Endothelial cell of umbilical vein (primary cell): ENCODE results near the gene MBD4. TPM values are rescaled to one million over a fixed set of nuclear protein-coding genes. Genes with fewer than 3 reads are reported as not detected.

Experiments used
- BruUV-seq: library from RNA; stranded (reverse); fragments of 400-500 nt; replicated peaks from 2 replicates; lab custom pipeline; 2021; lab: Mats Ljungman, UMichigan
- CTCF ChIA-PET: fragments of 300-600, 350-600 bp; sonication (Branson Sonifier 250); formaldehyde crosslinking; loops from one replicate; lab custom pipeline; 2021; ENCODE audit warnings: antibody characterized with exemption, inconsistent platforms; lab: Charles Lee
- POLR2A ChIA-PET: fragments of 300-600, 350-600 bp; sonication (Branson Sonifier 250); formaldehyde crosslinking; loops from one replicate; lab custom pipeline; 2021; ENCODE audit warnings: antibody characterized with exemption, inconsistent platforms; lab: Charles Lee
- DNase-seq: peaks from one replicate; pipeline ENCODE4 v3.0.0-alpha.2; 2011; ENCODE audit warnings: low read depth, low spot score
- FAIRE-seq: peaks from 2 replicates; lab custom pipeline; 2011; peaks lifted over from hg19 to GRCh38; lab: Jason Lieb, UNC
- H2AFZ ChIP-seq: 2 replicates; pipeline ENCODE4 v1.6.0; 2012; ENCODE audit warnings: low read depth, low read length, control low read depth, inconsistent platforms
- H3K27ac ChIP-seq: 2 replicates; pipeline ENCODE4 v1.5.1; 2011; ENCODE audit warnings: low read depth, mild to moderate bottlenecking, control low read depth, low read length, moderate library complexity; ENCODE audit not compliant: insufficient read depth
- H3K27me3 ChIP-seq, 2 experiments: 2 replicates each; pipeline versions ENCODE4 v1.6.0 to v1.6.1; 2011; ENCODE audit warnings: low read length in 2 of 2, mixed read lengths in 1 of 2; ENCODE audit not compliant: control insufficient read depth in 2 of 2, insufficient read depth in 2 of 2
- H3K36me3 ChIP-seq, 2 experiments: 2 replicates in 1 of 2; 3 replicates in 1 of 2; pipeline ENCODE4 v1.5.1; 2011; ENCODE audit warnings: low read length in 2 of 2, mild to moderate bottlenecking in 1 of 2, moderate library complexity in 1 of 2; ENCODE audit not compliant: control insufficient read depth in 2 of 2, insufficient read depth in 2 of 2; ENCODE audit errors: extremely low read depth in 1 of 2
- H3K4me1 ChIP-seq: 3 replicates; pipeline ENCODE4 v1.5.1; 2011; ENCODE audit warnings: mild to moderate bottlenecking, low read length; ENCODE audit not compliant: control insufficient read depth, insufficient read depth; ENCODE audit errors: extremely low read depth
- H3K4me2 ChIP-seq: 2 replicates; pipeline ENCODE4 v1.6.1; 2011; ENCODE audit warnings: low read length, control low read depth, mixed read lengths; ENCODE audit not compliant: insufficient read depth
- H3K4me3 ChIP-seq, 3 experiments: fragments of 200-600 bp in 1 of 3; sonication (generic), shearing (Covaris generic) in 1 of 3; replicated peaks in 1 of 3; 2 replicates each; pipeline ENCODE4 v1.5.1; 2011 to 2016; ENCODE audit warnings: control low read depth in 3 of 3, low read length in 3 of 3, mild to moderate bottlenecking in 2 of 3, inconsistent platforms in 1 of 3, low read depth in 1 of 3, moderate library complexity in 1 of 3; ENCODE audit not compliant: insufficient read depth in 1 of 3
- H3K79me2 ChIP-seq: 2 replicates; pipeline ENCODE4 v1.6.0; 2012; ENCODE audit warnings: low read length, inconsistent platforms; ENCODE audit not compliant: control insufficient read depth, insufficient read depth
- H3K9ac ChIP-seq: replicated peaks from 2 replicates; pipeline ENCODE3; 2011; ENCODE audit warnings: low read length, control low read depth; ENCODE audit not compliant: insufficient read depth; ENCODE audit errors: extremely low read depth
- H3K9me1 ChIP-seq: replicated peaks from 3 replicates; pipeline ENCODE4 v1.6.0; 2011; ENCODE audit warnings: mild to moderate bottlenecking, low read length; ENCODE audit not compliant: control insufficient read depth, insufficient read depth; ENCODE audit errors: extremely low read depth
- H3K9me3 ChIP-seq: replicated peaks from 2 replicates; pipeline ENCODE4 v1.5.1; 2012; ENCODE audit warnings: low read length, inconsistent platforms; ENCODE audit not compliant: control insufficient read depth, insufficient read depth
- H4K20me1 ChIP-seq: replicated peaks from 2 replicates; pipeline ENCODE3; 2011; ENCODE audit warnings: mild to moderate bottlenecking, low read length; ENCODE audit not compliant: control insufficient read depth, insufficient read depth; ENCODE audit errors: extremely low read depth
- EZH2 ChIP-seq: IDR thresholded peaks from 2 replicates; pipeline ENCODE4 v1.6.1; 2012; ENCODE audit warnings: borderline replicate concordance, low read depth, mild to moderate bottlenecking, moderate library complexity, low read length, inconsistent platforms; ENCODE audit not compliant: severe bottlenecking
- FOS ChIP-seq: IDR thresholded peaks from 2 replicates; pipeline ENCODE4 v1.6.1; 2011; ENCODE audit warnings: mild to moderate bottlenecking, low read length, moderate library complexity, borderline replicate concordance; ENCODE audit not compliant: insufficient read depth
- GATA2 ChIP-seq: IDR thresholded peaks from 2 replicates; pipeline ENCODE4 v1.7.0; 2011; ENCODE audit warnings: low read depth, mild to moderate bottlenecking, moderate library complexity, mixed read lengths, low read length; ENCODE audit not compliant: insufficient read length, insufficient read depth
- JUN ChIP-seq: IDR thresholded peaks from 2 replicates; pipeline ENCODE4 v1.6.1; 2011; ENCODE audit warnings: borderline replicate concordance, low read depth; ENCODE audit not compliant: insufficient read length, insufficient read depth
- MYC ChIP-seq: IDR thresholded peaks from one replicate; pipeline ENCODE4 v1.6.1; 2011; ENCODE audit warnings: mild to moderate bottlenecking, low read depth, low read length
- POLR2A ChIP-seq: IDR thresholded peaks from 2 replicates; pipeline ENCODE4 v1.6.1; 2012; ENCODE audit warnings: low read depth, mild to moderate bottlenecking, control low read depth, low read length
- POLR2AphosphoS5 ChIP-seq: IDR thresholded peaks from 2 replicates; pipeline ENCODE4 v1.6.1; 2012; ENCODE audit warnings: low read depth, mild to moderate bottlenecking, control low read depth, low read length, moderate library complexity; ENCODE audit not compliant: insufficient read depth
- dilution Hi-C: fragments of 300-500 bp; cut with MboI; formaldehyde crosslinking; loops from one replicate; pipeline ENCODE4 v1.15.0; 2019; ENCODE audit warnings: low sequenced_read_pairs; ENCODE audit not compliant: extremely low pct_ligation_motif_present
- intact Hi-C: fragments of 100-400 bp; cut with micrococcal nuclease; formaldehyde crosslinking; loops from one replicate; pipeline ENCODE4 v1.10.0; 2022
- polyA plus RNA-seq, 4 experiments: library from polyadenylated mRNA; depleted of rRNA in 3 of 4; stranded (reverse) in 3 of 4; unstranded in 1 of 4; fragments of >200 nt; gene quantifications; 2 replicates each; pipeline versions ENCODE4 v1.2.1 to v1.2.3, GENCODE V29; 2011 to 2012; ENCODE audit warnings: missing spikeins in 1 of 4
- total RNA-seq: library from RNA; stranded (reverse); gene quantifications from 2 replicates; pipeline ENCODE4 v1.2.3, GENCODE V29; 2021
- TF ChIP-seq, protein P1 (sequence below), 2 donors: IDR thresholded peaks; 1 replicate in 1 of 2; 2 replicates in 1 of 2; pipeline ENCODE4 v1.5.1; 2011; ENCODE audit warnings: low read length in 2 of 2, mild to moderate bottlenecking in 2 of 2, moderate library complexity in 2 of 2, control low read depth in 1 of 2, inconsistent platforms in 1 of 2, low read depth in 1 of 2; ENCODE audit not compliant: insufficient read depth in 1 of 2; ENCODE audit errors: extremely low read depth in 1 of 2
- TF ChIP-seq, protein P2 (sequence below): IDR thresholded peaks from 2 replicates; pipeline ENCODE4 v1.6.1; 2011; ENCODE audit not compliant: insufficient read depth, insufficient read length

MBD4 gene
- total and polyA plus RNA-seq, 2 donors (not counting 3 experiments of a cell fraction or from before 2014, with no cell fraction given): 17.4 to 39.5 TPM

DNA sequence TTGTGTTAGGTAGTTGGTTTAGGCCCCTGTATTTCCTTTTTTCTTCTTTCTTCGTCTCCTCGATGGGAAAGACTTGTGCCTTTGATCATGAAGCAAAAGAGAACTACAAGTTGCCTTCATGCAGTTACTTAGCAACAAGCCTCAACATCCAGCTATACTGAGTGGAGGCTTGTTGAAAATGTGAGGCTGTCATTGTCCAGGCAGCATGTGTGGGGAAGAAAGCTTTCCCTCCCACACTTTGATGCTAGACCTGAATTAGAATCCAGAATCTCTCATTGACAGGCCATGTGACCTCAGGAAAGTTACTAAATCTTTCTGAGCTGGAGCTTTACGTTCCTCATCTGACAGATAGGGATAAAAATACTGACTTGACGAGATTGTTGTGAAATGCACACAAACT is 24.0 kb upstream of the MBD4 start:
- Histone ChIP-seq H3K4me2 (no peak overlapping the region), H3K9me1 (no peaks in the 10 kb centered on the region), H3K4me1 (no peaks in the 10 kb centered on the region), H3K9me3 (no peaks in the 10 kb centered on the region), H4K20me1 (no peaks in the 10 kb centered on the region), H3K4me3 (no peak overlapping the region), H3K79me2 (no peaks in the 10 kb centered on the region), H3K27ac (no peak overlapping the region), H2AFZ (no peak overlapping the region), H3K27me3 (no peaks in the 10 kb centered on the region), H3K9ac (no peak overlapping the region), H3K36me3 (peaks cover 0 to 7% of the 10 kb centered on the region in 2 experiments)
- ChIA-PET CTCF (interaction anchor here (1.0 to 1.3 kb wide), 2 partner anchors 11 to 80 kb away, joined by 3 to 8 read pairs; no protein-coding TSS in a partner anchor), POLR2A (no interaction called here)
- dilution Hi-C loops (no loop called here), intact Hi-C loops (no loop called here)
- no peak for DNase-seq
- FAIRE-seq: no peak
- TF ChIP-seq POLR2A (no peak), FOS (no peak), GATA2 (no peak), EZH2 (no peak), POLR2AphosphoS5 (no peak), JUN (no peak), MYC (no peak)
- TF ChIP-seq, protein P1, sequence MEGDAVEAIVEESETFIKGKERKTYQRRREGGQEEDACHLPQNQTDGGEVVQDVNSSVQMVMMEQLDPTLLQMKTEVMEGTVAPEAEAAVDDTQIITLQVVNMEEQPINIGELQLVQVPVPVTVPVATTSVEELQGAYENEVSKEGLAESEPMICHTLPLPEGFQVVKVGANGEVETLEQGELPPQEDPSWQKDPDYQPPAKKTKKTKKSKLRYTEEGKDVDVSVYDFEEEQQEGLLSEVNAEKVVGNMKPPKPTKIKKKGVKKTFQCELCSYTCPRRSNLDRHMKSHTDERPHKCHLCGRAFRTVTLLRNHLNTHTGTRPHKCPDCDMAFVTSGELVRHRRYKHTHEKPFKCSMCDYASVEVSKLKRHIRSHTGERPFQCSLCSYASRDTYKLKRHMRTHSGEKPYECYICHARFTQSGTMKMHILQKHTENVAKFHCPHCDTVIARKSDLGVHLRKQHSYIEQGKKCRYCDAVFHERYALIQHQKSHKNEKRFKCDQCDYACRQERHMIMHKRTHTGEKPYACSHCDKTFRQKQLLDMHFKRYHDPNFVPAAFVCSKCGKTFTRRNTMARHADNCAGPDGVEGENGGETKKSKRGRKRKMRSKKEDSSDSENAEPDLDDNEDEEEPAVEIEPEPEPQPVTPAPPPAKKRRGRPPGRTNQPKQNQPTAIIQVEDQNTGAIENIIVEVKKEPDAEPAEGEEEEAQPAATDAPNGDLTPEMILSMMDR (IDR thresholded peaks at IDR 0.05; ENCODE audit: extremely low read depth in 1 of 2, insufficient read depth in 1 of 2, low read depth in 1 of 2, low read length in 2 of 2): no peak
- TF ChIP-seq, protein P2, sequence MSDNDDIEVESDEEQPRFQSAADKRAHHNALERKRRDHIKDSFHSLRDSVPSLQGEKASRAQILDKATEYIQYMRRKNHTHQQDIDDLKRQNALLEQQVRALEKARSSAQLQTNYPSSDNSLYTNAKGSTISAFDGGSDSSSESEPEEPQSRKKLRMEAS: no peak
- no TSS peak for BruUV-seq
